ENCODE results near the gene ABCA3.

Gene ABCA3

GRCh38 chr16:2246301-2246885, 94.1 kb downstream of the ABCA3 start:
- no peak overlapping the region for H3K4me3 ChIP-seq (ENCODE audit: low read depth, low read length)
- TF ChIP-seq MAX (IDR thresholded peaks at IDR 0.05; ENCODE audit: low read depth, low read length), result no peak
- no peak for TF ChIP-seq CTCF (IDR thresholded peaks at IDR 0.05; ENCODE audit: low read depth, low read length)
- TF ChIP-seq MYC (IDR thresholded peaks at IDR 0.05; ENCODE audit: low read depth, low read length), result no peak
- TF ChIP-seq POLR2A (IDR thresholded peaks at IDR 0.05; ENCODE audit: extremely low read depth, insufficient read length), result no peak
- no peak for DNase-seq (ENCODE audit: low read depth)

GRCh38 chr16:2244926-2245795, 95.4 kb downstream of the ABCA3 start:
- no peak for DNase-seq (ENCODE audit: low read depth)
- TF ChIP-seq MAX (IDR thresholded peaks at IDR 0.05; ENCODE audit: low read depth, low read length), result no peak
- TF ChIP-seq MYC (IDR thresholded peaks at IDR 0.05; ENCODE audit: low read depth, low read length), result no peak
- TF ChIP-seq CTCF (IDR thresholded peaks at IDR 0.05; ENCODE audit: low read depth, low read length), result no peak
- TF ChIP-seq POLR2A (IDR thresholded peaks at IDR 0.05; ENCODE audit: extremely low read depth, insufficient read length), result no peak
- no peak overlapping the region for H3K4me3 ChIP-seq (ENCODE audit: low read depth, low read length)

GRCh38 chr16:2244301-2244700, 96.2 kb downstream of the ABCA3 start:
- H3K4me3 ChIP-seq (ENCODE audit: low read depth, low read length), result no peak overlapping the region
- DNase-seq (ENCODE audit: low read depth), result no peak
- TF ChIP-seq POLR2A (IDR thresholded peaks at IDR 0.05; ENCODE audit: extremely low read depth, insufficient read length) (no peak), CTCF (IDR thresholded peaks at IDR 0.05; ENCODE audit: low read depth, low read length) (no peak), MYC (IDR thresholded peaks at IDR 0.05; ENCODE audit: low read depth, low read length) (no peak), MAX (IDR thresholded peaks at IDR 0.05; ENCODE audit: low read depth, low read length) (no peak)

- H3K4me3 ChIP-seq (ENCODE audit: low read depth, low read length), result no peak overlapping the region
- no peak for DNase-seq (ENCODE audit: low read depth)
- no peak for TF ChIP-seq CTCF (IDR thresholded peaks at IDR 0.05; ENCODE audit: low read depth, low read length)
- no peak for TF ChIP-seq POLR2A (IDR thresholded peaks at IDR 0.05; ENCODE audit: extremely low read depth, insufficient read length)
- no peak for TF ChIP-seq MAX (IDR thresholded peaks at IDR 0.05; ENCODE audit: low read depth, low read length)
- TF ChIP-seq MYC (IDR thresholded peaks at IDR 0.05; ENCODE audit: low read depth, low read length), result no peak
Observed at GRCh38 chr16:2243781-2244180, 96.7 kb downstream of the ABCA3 start.

GRCh38 chr16:2243031-2243528, 97.4 kb downstream of the ABCA3 start:
- TF ChIP-seq MYC (IDR thresholded peaks at IDR 0.05; ENCODE audit: low read depth, low read length) (no peak), CTCF (IDR thresholded peaks at IDR 0.05; ENCODE audit: low read depth, low read length) (no peak), POLR2A (IDR thresholded peaks at IDR 0.05; ENCODE audit: extremely low read depth, insufficient read length) (no peak)
- DNase-seq (ENCODE audit: low read depth), result no peak
- H3K4me3 ChIP-seq (ENCODE audit: low read depth, low read length), result no peak overlapping the region
